Measurements from ENCODE around the gene TRIM67.
"Not testable (repeated sequence)": the region's sequence is repeated elsewhere in the genome, so short reads cannot be mapped to it uniquely, and the experiment has no call there.

TRIM67 gene

GRCh38 chr1:231161667-231162296 is at the start of gene TRIM67:
TRIM67 (plus strand) TSS chr1:231162058; CDS start chr1:231162970, 912 bp downstream.
- no peak for DNase-seq (ENCODE audit: low read depth)

DNA sequence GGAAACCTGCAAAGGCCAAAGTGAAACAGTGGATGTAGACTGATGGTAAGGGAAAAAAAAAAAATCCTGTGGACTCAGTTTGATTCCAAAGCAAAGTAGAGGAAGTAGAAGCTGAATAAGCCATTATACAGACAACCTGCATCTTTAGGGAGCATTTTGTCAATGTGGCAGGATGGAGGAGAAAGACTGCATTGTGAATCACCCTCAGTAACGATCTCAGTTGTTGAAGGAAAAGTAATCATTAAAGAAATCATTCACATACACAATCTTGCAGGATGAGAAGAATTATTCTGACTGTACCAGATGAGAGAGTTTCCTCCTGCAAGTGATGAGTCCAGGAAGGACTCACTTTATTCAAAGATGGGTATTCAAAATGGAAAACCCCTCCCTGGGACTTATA is 45.1 kb upstream of the TRIM67 start:
- DNase-seq (ENCODE audit: low read depth), result no peak

- no peak for DNase-seq (ENCODE audit: low read depth)
These were observed 43.0 kb upstream of the TRIM67 start for GRCh38 chr1:231118704-231119453.

DNA sequence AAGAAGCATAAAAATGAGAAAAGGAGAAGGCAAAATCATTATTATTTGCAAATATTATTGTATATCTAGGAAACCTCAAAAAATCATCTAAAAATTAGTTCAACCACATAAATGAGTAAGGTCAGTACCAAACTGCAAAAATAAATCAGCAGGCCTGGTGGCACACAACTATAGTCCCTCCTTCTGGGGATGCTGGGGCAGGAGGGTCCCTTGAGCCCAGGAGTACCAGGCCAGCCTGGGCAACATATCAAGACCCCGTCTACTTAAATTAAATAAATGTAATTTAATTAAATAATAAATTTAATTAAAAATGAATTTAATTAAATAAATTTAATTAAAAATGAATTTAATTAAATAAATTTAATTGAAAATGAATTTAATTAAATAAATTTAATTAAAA is 40.3 kb upstream of the TRIM67 start:
- DNase-seq (ENCODE audit: low read depth), result no peak

DNA sequence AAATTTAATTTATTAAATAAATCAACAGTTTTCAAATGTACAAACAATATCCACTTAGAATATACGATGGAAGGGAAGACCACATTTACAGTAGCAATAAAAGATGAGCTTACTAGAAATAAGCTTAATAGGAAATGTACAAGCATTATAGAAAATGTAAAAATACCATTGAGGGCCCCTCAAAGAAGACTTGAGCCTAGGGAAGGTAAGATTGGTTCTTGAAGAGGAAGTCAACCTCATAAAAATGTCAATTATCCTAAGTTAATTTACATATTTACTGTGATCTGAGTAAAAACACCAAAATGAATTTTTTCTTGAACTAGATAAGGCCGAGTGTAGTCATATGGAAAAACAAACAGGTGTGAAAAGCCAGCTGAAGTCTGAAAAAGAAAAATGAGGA is 39.7 kb upstream of the TRIM67 start:
- DNase-seq (ENCODE audit: low read depth), result no peak

- DNase-seq (ENCODE audit: low read depth), result no peak
These were observed 37.1 kb upstream of the TRIM67 start for GRCh38 chr1:231124746-231125145.

DNA sequence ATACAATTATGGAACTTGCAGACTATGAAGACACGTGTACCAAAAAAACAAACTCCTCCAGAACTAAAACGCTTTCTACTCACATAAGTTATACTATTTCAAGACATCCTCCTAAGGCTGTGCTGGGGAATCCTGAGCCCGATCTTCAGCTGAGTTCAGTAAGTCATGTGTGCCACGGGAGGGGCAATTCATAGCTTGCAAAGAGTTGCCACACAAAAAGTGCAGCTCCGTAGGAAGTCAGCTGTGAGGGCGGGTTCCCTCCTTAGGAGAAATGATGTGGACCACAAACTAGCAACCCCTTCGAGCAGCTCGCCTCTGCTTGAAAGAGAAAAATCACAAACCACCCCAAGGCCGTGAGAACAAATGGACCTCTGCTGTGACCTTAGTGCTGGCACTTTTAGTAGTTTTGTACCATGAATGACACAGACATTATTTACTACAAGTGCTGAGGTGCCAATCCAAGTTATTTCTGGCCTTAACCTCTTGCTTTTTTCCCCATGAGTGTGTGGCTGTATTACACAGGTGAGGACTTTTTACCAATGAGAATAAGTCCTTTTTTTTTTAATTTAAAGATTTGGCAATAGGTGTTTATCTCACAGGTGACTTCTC is 35.8 kb upstream of the TRIM67 start:
- DNase-seq (ENCODE audit: low read depth), result no peak

GRCh38 chr1:231127106-231127505 is 34.8 kb upstream of the TRIM67 start:
- not testable (repeated sequence) for DNase-seq (ENCODE audit: low read depth)

DNA sequence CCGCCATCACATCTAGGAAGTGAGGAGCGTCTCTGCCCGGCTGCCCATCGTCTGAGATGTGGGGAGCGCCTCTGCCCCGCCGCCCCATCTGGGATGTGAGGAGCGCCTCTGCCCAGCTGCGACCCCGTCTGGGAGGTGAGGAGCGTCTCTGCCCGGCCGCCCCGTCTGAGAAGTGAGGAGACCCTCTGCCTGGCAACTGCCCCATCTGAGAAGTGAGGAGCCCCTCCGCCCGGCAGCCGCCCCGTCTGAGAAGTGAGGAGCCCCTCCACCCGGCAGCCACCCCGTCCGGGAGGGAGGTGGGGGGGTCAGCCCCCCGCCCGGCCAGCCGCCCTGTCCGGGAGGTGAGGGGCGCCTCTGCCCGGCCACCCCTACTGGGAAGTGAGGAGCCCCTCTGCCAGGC is 33.4 kb upstream of the TRIM67 start:
- not testable (repeated sequence) for DNase-seq (ENCODE audit: low read depth)

DNA sequence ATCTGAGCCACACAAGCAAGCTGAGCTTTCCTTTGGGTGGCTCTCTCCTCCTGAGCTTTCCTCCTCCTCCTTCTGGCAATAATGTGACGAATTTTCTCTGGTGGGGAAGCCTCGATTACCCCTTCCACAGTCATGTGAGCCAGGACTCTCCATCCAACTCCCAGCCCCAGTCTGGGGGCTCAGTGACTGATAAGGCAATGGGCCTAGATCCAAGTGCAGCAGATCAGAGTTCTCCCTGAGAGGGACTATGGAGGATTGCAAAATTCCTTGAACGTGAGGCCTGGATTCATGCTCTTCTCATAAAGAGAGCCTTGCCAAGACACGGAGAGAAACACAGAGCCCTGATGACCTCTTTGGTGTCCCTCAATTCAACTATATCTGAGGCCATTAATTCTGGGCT is 31.3 kb upstream of the TRIM67 start:
- no peak for DNase-seq (ENCODE audit: low read depth)

- DNase-seq (ENCODE audit: low read depth), result not testable (repeated sequence)
These were observed 29.3 kb upstream of the TRIM67 start for GRCh38 chr1:231132591-231132990.

DNA sequence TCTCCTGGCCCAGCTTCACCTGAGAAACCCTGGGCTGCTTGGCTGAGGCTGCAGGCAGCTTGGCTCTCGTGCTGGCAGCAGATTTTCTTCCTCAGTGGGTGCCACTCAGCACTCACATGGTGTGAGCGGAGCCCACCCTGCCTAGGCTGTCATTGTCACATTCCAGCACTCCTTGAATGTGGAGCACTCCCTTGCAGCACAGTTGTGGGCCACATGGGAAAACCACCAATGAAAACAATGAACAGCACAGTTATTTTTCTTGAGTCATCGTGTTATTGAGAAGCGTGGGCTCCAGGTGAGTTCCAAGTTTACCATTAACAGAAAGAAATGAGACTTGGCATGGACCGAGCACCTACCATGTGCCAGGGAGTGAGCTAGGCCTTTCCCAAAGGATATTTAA is 27.2 kb upstream of the TRIM67 start:
- no peak for DNase-seq (ENCODE audit: low read depth)

DNA sequence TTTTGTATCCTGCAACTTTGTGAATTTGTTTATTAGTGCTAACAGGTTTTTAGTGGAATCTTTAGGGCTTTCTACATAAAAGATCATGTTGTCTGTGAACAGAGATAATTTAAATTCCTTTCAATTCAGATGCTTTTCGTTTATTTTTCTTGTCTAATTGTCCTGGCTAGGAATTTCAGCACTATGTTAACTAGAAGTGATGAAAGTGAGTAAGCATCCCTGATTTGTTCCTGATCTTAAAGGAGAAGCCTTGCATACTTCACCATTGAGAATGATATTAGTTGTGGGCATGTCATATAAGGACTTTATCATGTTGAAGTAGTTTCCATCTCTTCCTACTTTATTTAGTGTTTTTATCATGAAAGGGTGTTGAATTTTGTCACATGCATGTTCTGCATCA is 23.6 kb upstream of the TRIM67 start:
- no peak for DNase-seq (ENCODE audit: low read depth)

DNA sequence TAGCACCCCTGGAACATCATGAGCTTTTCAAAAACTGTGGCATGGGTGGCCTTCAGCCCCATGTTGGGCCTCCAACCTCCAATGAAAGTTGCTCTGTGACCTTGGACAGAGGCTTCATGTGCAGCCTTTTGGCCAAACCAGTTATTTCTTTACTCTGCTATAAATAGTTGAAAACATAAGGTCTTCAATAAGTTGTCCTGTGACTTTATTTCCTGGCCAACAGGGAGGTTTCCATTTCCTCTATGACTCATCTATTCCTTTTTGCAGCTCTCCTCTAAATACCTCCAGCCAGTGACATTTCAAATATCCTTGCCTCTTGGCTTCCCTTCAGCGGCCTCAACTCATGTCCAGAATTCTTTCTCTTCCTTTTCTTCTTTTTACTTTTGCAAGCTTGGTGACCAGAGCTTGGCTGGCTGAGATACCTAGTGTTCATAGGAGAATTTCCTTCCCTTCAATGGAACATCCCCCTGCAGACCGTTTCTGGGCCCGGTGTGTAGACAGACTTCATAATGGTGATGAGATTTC is 22.7 kb upstream of the TRIM67 start:
- DNase-seq (ENCODE audit: low read depth), result no peak

DNA sequence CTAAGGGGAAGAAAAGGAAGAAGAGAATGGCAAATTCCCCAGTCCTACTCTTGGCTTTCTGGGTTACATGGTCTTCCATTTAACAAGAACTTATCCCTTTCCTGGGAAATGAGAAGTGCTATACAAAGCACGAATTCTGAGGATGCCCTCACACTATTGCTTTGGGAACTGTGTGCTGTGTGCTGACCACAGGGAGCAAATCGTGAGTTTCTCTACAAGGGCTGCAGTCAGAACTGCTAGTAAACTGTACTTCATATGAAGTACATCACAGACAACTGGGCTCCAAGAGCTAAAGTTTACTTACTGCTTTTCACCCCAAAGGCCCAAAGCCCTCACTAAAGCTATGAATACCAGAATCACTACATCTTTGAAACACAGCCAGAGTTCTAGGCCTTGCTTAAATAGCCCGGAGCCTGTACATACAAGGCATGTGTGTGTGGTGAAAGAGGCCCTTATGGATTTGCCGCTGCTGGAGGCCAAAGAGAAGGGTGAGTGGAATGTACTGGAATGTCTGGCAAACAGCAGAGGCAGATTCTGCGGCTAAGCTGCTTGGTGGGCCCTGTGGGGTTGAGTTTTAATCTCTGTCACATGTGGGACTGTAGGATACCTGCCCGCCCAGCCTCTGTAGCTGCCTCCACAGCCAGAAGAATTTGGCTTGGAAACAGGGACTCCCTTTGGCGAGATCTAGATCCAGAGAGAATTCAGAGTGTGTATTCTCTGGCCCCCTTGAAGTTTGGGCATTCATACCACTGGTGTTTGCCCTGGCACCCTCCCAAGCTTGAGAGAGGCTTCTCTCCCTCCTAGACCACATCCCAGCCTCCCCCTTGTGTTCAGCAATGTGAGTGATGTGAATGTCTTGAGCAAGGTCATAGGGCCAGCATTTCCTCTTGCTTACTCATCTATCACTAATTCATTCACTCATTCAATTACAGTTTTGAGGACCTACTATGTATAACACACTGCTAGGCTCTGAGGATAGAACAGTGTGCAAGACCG is 21.9 kb upstream of the TRIM67 start:
- no peak for DNase-seq (ENCODE audit: low read depth)

- DNase-seq (ENCODE audit: low read depth), result no peak
These were observed 17.3 kb upstream of the TRIM67 start for GRCh38 chr1:231144416-231145193.

GRCh38 chr1:231147896-231148295 is 14.0 kb upstream of the TRIM67 start:
- no peak for DNase-seq (ENCODE audit: low read depth)

GRCh38 chr1:231151811-231152210 is 10.0 kb upstream of the TRIM67 start:
- DNase-seq (ENCODE audit: low read depth), result no peak

DNA sequence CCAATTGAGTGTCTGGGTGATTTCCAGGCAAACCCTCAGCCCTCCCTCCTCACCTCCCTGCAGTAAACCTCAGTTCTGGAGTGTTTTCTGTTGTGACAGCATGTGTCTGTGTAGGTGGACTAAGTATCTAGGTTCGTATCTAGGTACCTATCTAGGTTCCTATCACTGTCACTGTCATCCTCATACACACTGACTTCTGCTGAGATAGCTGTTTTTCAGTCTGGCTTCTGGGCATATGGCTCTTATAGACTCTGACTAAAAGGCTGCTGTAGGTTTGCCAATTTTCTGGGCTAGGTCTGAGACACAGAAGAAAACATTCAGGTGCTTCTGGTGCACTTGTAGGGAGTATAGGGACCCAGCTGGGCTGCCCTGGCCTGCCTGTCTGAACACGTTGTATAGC is 8.1 kb upstream of the TRIM67 start:
- DNase-seq (ENCODE audit: low read depth), result no peak

GRCh38 chr1:231155808-231156207 is 6.0 kb upstream of the TRIM67 start:
- DNase-seq (ENCODE audit: low read depth), result no peak

DNA sequence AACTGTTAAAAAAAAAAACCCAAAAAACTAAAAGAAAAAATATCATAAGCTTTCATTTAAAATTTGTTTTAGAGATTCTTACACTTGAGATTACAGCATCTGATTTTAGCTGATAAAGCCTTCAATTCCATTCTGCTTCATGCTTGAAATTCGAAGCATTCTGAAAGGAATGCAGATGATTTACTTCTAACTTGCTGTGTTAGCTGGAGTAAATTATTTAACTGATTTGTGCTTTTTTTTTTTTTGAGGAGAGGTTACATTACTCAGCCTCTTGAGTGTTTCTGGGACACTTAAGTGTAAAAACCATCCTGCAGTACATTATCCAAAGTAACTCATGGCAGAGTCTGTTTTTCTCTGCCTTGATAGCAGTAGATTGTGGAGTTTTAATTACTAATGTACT is 4.5 kb upstream of the TRIM67 start:
- no peak for DNase-seq (ENCODE audit: low read depth)

Measured in stimulated activated CD8-positive, alpha-beta memory T cell treated with anti-CD3 and anti-CD28 coated beads, Interleukin-12 subunit alpha, Interleukin-12 subunit beta, amount 100 ng/mL, for 4 hours (primary cell).